Colonic mucosa (tissue), 4 donors: ENCODE data around the gene GULP1. TPM values are rescaled to one million over a fixed set of nuclear protein-coding genes. Genes with fewer than 3 reads are reported as not detected.

Experiments
- DNase-seq: peaks from one replicate; pipeline ENCODE4 v3.0.0-alpha.2; 2020
- H3K27ac ChIP-seq: fragments of 200-600 bp; one replicate; pipeline ENCODE4 v1.8.0; 2021
- H3K27me3 ChIP-seq: fragments of 200-600 bp; one replicate; pipeline ENCODE4 v1.8.0; 2021
- H3K36me3 ChIP-seq: fragments of 200-600 bp; one replicate; pipeline ENCODE4 v1.8.0; 2021
- H3K4me1 ChIP-seq: fragments of 200-600 bp; one replicate; pipeline ENCODE4 v1.8.0; 2021; ENCODE audit warnings: mild to moderate bottlenecking
- H3K4me3 ChIP-seq: fragments of 200-600 bp; one replicate; pipeline ENCODE4 v1.8.0; 2021
- H3K9ac ChIP-seq, 2 donors: one replicate each; pipeline ENCODE4 v1.7.0; 2013; ENCODE audit warnings: control low read depth in 2 of 2, low read depth in 2 of 2, low read length in 2 of 2
- H3K9me3 ChIP-seq: fragments of 200-600 bp; one replicate; pipeline ENCODE4 v1.8.0; 2021
- CTCF ChIP-seq: fragments of 200-600 bp; IDR thresholded peaks from one replicate; pipeline ENCODE4 v1.8.0; 2022; ENCODE audit warnings: antibody characterized with exemption, mild to moderate bottlenecking
- intact Hi-C: fragments of 100-400 bp; cut with DNase I; formaldehyde crosslinking; loops from one replicate; pipeline ENCODE4 v1.14.1; 2022
- total RNA-seq, 2 donors: library from RNA; stranded (reverse); fragmentation: NEBNext Ultra II Directional in 1 of 2; extraction: Animal tissue kit (Norgen Biotek cat#: 25700) in 1 of 2; gene quantifications; one replicate each; pipeline ENCODE4 v1.2.1, GENCODE V29; 2021
- donor health status: healthy.
- donor health status: DM: no; HTN: no; CAD: no.
- donor health status: DM: no; HTN: no; CAD: no.

GULP1 gene
- total RNA-seq, 2 donors from 2014 or later = 10.4 to 11.8 TPM

GRCh38 chr2:188475945-188476344, 184.3 kb downstream of the GULP1 start:
- Histone ChIP-seq H3K9me3 (no peaks in the 10 kb centered on the region), H3K4me1 (no peaks in the 10 kb centered on the region), H3K4me3 (no peak overlapping the region), H3K27me3 (no peaks in the 10 kb centered on the region), H3K9ac (no peak overlapping the region), H3K27ac (no peak overlapping the region), H3K36me3 (no peaks in the 10 kb centered on the region)
- no peak for TF ChIP-seq CTCF
- no peak for DNase-seq
- intact Hi-C loops = no loop called here

- Histone ChIP-seq H3K36me3 (no peaks in the 10 kb centered on the region), H3K27ac (no peak overlapping the region), H3K9ac (no peak overlapping the region), H3K4me3 (no peak overlapping the region), H3K27me3 (no peaks in the 10 kb centered on the region), H3K4me1 (no peaks in the 10 kb centered on the region), H3K9me3 (no peaks in the 10 kb centered on the region)
- TF ChIP-seq CTCF = no peak
- intact Hi-C loops = no loop called here
- no peak for DNase-seq
Measured at GRCh38 chr2:188477564-188478103, 186.0 kb downstream of the GULP1 start.

GRCh38 chr2:188478724-188479123, 187.1 kb downstream of the GULP1 start:
- no peak overlapping the region for H3K9ac ChIP-seq
- TF ChIP-seq CTCF = no peak
- H3K4me3 ChIP-seq = no peak overlapping the region
- no peaks in the 10 kb centered on the region for H3K36me3 ChIP-seq
- H3K27me3 ChIP-seq = no peaks in the 10 kb centered on the region
- H3K4me1 ChIP-seq = no peaks in the 10 kb centered on the region
- intact Hi-C loops = no loop called here
- no peaks in the 10 kb centered on the region for H3K9me3 ChIP-seq
- H3K27ac ChIP-seq = no peak overlapping the region
- DNase-seq = no peak

GRCh38 chr2:188481474-188481873, 189.8 kb downstream of the GULP1 start:
- Histone ChIP-seq H3K27me3 (no peaks in the 10 kb centered on the region), H3K4me3 (no peak overlapping the region), H3K27ac (no peak overlapping the region), H3K36me3 (no peaks in the 10 kb centered on the region), H3K9ac (no peak overlapping the region), H3K9me3 (no peaks in the 10 kb centered on the region), H3K4me1 (no peaks in the 10 kb centered on the region)
- intact Hi-C loops = no loop called here
- no peak for TF ChIP-seq CTCF
- DNase-seq = no peak

GRCh38 chr2:188485496-188485895, 193.8 kb downstream of the GULP1 start:
- H3K9me3 ChIP-seq = no peaks in the 10 kb centered on the region
- no peaks in the 10 kb centered on the region for H3K4me1 ChIP-seq
- H3K27ac ChIP-seq = no peak overlapping the region
- no peaks in the 10 kb centered on the region for H3K36me3 ChIP-seq
- no peak for DNase-seq
- no peak overlapping the region for H3K4me3 ChIP-seq
- no peak for TF ChIP-seq CTCF
- intact Hi-C loops = no loop called here
- no peaks in the 10 kb centered on the region for H3K27me3 ChIP-seq
- H3K9ac ChIP-seq = no peak overlapping the region
